HAP-1 (cell line): ENCODE data around the gene RNF157.
A peak's percentile ranks its signal among the peaks of the same experiment; 100 is the strongest.

Experiments
- DNase-seq, 2 experiments: peaks; one replicate each; pipeline ENCODE4 v3.0.0-alpha.2; 2016 to 2020; ENCODE audit warnings: low spot score in 2 of 2
- H3K27me3 ChIP-seq: fragments of 250-450 bp; sonication (Bioruptor Pico); 2 replicates; pipeline ENCODE4 v1.5.1; 2020; ENCODE audit warnings: low read depth, mild to moderate bottlenecking, moderate library complexity
- H3K36me3 ChIP-seq: fragments of 250-450 bp; sonication (Bioruptor Pico); replicated peaks from 2 replicates; pipeline ENCODE4 v1.5.1; 2020; ENCODE audit warnings: mild to moderate bottlenecking
- H3K4me1 ChIP-seq: fragments of 250-450 bp; sonication (Bioruptor Pico); 2 replicates; pipeline ENCODE4 v1.5.1; 2020; ENCODE audit warnings: mild to moderate bottlenecking
- H3K4me3 ChIP-seq: fragments of 250-450 bp; sonication (Bioruptor Pico); 2 replicates; pipeline ENCODE4 v1.5.1; 2020; ENCODE audit warnings: mild to moderate bottlenecking, moderate library complexity
- H3K9me3 ChIP-seq: fragments of 250-450 bp; sonication (Bioruptor Pico); 2 replicates; pipeline ENCODE4 v1.5.1; 2020; ENCODE audit warnings: mild to moderate bottlenecking, moderate library complexity
- in situ Hi-C: fragments of 300-500 bp; cut with MboI; formaldehyde crosslinking; loops from 3 replicates; pipeline ENCODE4 v1.14.3; 2020; ENCODE audit warnings: low sequenced_read_pairs, inconsistent platforms, mixed read lengths

Gene RNF157

GRCh38 chr17:76152591-76152990 lies 87.7 kb downstream of the RNF157 start:
- Histone ChIP-seq H3K4me1 (no peaks in the 10 kb centered on the region), H3K36me3 (peaks cover 8% of the 10 kb centered on the region), H3K27me3 (no peaks in the 10 kb centered on the region), H3K9me3 (no peaks in the 10 kb centered on the region), H3K4me3 (no peak overlapping the region)
- in situ Hi-C loops: no loop called here
- DNase-seq: no peak

GRCh38 chr17:76151896-76152454 lies 88.3 kb downstream of the RNF157 start:
- DNase-seq: no peak

GRCh38 chr17:76150712-76151622 lies 89.3 kb downstream of the RNF157 start:
- H3K9me3 ChIP-seq: no peaks in the 10 kb centered on the region
- DNase-seq: no peak
- H3K36me3 ChIP-seq: peaks cover 6% of the 10 kb centered on the region
- no peaks in the 10 kb centered on the region for H3K4me1 ChIP-seq
- H3K27me3 ChIP-seq: no peaks in the 10 kb centered on the region
- no peak overlapping the region for H3K4me3 ChIP-seq
- in situ Hi-C loops: no loop called here

More at GRCh38 chr17:76151896-76152454, 88.3 kb downstream of the RNF157 start:
- H3K36me3 ChIP-seq: peaks cover 6% of the 10 kb centered on the region
- no peaks in the 10 kb centered on the region for H3K27me3 ChIP-seq
- H3K9me3 ChIP-seq: no peaks in the 10 kb centered on the region
- H3K4me1 ChIP-seq: no peaks in the 10 kb centered on the region
- in situ Hi-C loops: no loop called here
- no peak overlapping the region for H3K4me3 ChIP-seq

- Histone ChIP-seq H3K4me1 (no peaks in the 10 kb centered on the region), H3K27me3 (no peaks in the 10 kb centered on the region), H3K9me3 (no peaks in the 10 kb centered on the region), H3K36me3 (peaks cover 6% of the 10 kb centered on the region), H3K4me3 (no peak overlapping the region)
- no peak for DNase-seq
- in situ Hi-C loops: no loop called here
These were observed 91.1 kb downstream of the RNF157 start for GRCh38 chr17:76149214-76149613.

- in situ Hi-C loops: no loop called here
These were observed 92.3 kb downstream of the RNF157 start for GRCh38 chr17:76148015-76148326.

GRCh38 chr17:76147211-76148014 lies 92.9 kb downstream of the RNF157 start:
- in situ Hi-C loops: no loop called here
- H3K4me1 ChIP-seq: no peaks in the 10 kb centered on the region
- H3K4me3 ChIP-seq: no peak overlapping the region
- no peaks in the 10 kb centered on the region for H3K27me3 ChIP-seq
- DNase-seq: peak in 1 of 2 experiments; percentile 50
- no peaks in the 10 kb centered on the region for H3K9me3 ChIP-seq
- H3K36me3 ChIP-seq: peaks cover 6% of the 10 kb centered on the region

More at GRCh38 chr17:76148015-76148326, 92.3 kb downstream of the RNF157 start:
- no peak overlapping the region for H3K4me3 ChIP-seq
- no peaks in the 10 kb centered on the region for H3K9me3 ChIP-seq
- H3K36me3 ChIP-seq: peaks cover 6% of the 10 kb centered on the region
- no peak for DNase-seq
- H3K4me1 ChIP-seq: no peaks in the 10 kb centered on the region
- H3K27me3 ChIP-seq: no peaks in the 10 kb centered on the region

GRCh38 chr17:76146053-76146851 lies 94.0 kb downstream of the RNF157 start:
- Histone ChIP-seq H3K4me1 (peaks cover 9% of the 10 kb centered on the region), H3K4me3 (no peak overlapping the region), H3K27me3 (no peaks in the 10 kb centered on the region), H3K36me3 (peaks cover under 1% of the 10 kb centered on the region), H3K9me3 (no peaks in the 10 kb centered on the region)
- no peak for DNase-seq
- in situ Hi-C loops: no loop called here

- no peaks in the 10 kb centered on the region for H3K27me3 ChIP-seq
- H3K36me3 ChIP-seq: no peaks in the 10 kb centered on the region; the same call in none of the 2 replicates
- no peak for DNase-seq
- H3K4me3 ChIP-seq: no peak overlapping the region
- in situ Hi-C loops: no loop called here
- peaks cover 9% of the 10 kb centered on the region for H3K4me1 ChIP-seq
- H3K9me3 ChIP-seq: no peaks in the 10 kb centered on the region
These were observed 94.9 kb downstream of the RNF157 start for GRCh38 chr17:76145231-76146052.

GRCh38 chr17:76142585-76143041 lies 97.7 kb downstream of the RNF157 start:
- no peak overlapping the region for H3K4me3 ChIP-seq
- DNase-seq: no peak
- peaks cover 9% of the 10 kb centered on the region for H3K4me1 ChIP-seq
- in situ Hi-C loops: no loop called here
- no peaks in the 10 kb centered on the region; the same call in none of the 2 replicates for H3K36me3 ChIP-seq
- H3K9me3 ChIP-seq: no peaks in the 10 kb centered on the region
- no peaks in the 10 kb centered on the region for H3K27me3 ChIP-seq

- H3K4me1 ChIP-seq: peaks cover 9% of the 10 kb centered on the region
- no peak overlapping the region for H3K4me3 ChIP-seq
- in situ Hi-C loops: no loop called here
- no peaks in the 10 kb centered on the region for H3K27me3 ChIP-seq
- peak in 1 of 2 experiments; percentile 33 for DNase-seq
- H3K9me3 ChIP-seq: no peaks in the 10 kb centered on the region
- H3K36me3 ChIP-seq: no peaks in the 10 kb centered on the region; the same call in 1 of the 2 replicates
These were observed 98.2 kb downstream of the RNF157 start for GRCh38 chr17:76142039-76142584.

- Histone ChIP-seq H3K27me3 (no peaks in the 10 kb centered on the region), H3K9me3 (no peaks in the 10 kb centered on the region), H3K36me3 (no peaks in the 10 kb centered on the region; the same call in 1 of the 2 replicates), H3K4me1 (peaks cover 9% of the 10 kb centered on the region), H3K4me3 (peak within 1 kb of the TSS; percentile 39)
- peak; percentile 94 to 96 for DNase-seq
- in situ Hi-C loops: no loop called here
These were observed 98.9 kb downstream of the RNF157 start, which contains the start of gene FOXJ1 for GRCh38 chr17:76141212-76142038. FOXJ1 (minus strand) TSS chr17:76141245; CDS start chr17:76140395, 850 bp downstream.
